ENCODE measurements around the gene MACF1.
"Not testable (repeated sequence)": the region's sequence is repeated elsewhere in the genome, so short reads cannot be mapped to it uniquely, and the experiment has no call there.

The MACF1 gene

DNA sequence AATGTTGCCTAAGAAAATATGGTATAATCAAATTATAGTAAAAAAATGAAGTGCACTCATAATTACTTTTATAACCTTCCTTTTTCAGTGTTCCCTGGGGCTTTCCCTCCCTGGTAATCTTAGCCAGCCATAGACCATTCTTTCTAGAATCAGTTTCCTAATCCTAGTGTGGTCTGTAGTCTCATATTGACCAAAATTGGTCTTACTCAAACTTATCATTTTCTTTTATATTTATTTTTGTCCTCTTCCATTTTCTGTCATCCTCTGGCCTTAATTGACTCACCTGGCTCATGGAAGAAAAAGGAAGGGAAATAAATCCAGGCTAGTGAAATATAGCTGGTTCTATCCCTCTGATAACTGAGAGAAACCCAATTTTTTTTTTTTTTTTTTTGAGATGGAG, 216.0 kb downstream of the MACF1 start:
- no peak for DNase-seq (ENCODE audit: low read depth in 2 of 2)

DNA sequence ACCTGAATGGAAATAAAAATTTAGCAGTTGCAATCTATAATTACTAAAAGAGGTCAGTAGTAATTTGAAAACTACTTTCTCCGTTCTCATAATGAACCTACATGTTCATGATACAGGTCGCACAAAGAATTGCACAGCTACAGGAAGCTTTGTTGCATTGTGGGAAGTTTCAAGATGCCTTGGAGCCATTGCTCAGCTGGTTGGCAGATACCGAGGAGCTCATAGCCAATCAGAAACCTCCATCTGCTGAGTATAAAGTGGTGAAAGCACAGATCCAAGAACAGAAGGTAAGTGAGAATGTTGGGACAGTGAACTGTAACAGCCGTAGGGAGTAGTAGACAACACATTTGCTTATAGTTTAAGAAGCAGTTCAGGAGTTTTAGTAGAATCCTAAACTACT, 218.1 kb downstream of the MACF1 start:
- DNase-seq (ENCODE audit: low read depth in 2 of 2): no peak

DNA sequence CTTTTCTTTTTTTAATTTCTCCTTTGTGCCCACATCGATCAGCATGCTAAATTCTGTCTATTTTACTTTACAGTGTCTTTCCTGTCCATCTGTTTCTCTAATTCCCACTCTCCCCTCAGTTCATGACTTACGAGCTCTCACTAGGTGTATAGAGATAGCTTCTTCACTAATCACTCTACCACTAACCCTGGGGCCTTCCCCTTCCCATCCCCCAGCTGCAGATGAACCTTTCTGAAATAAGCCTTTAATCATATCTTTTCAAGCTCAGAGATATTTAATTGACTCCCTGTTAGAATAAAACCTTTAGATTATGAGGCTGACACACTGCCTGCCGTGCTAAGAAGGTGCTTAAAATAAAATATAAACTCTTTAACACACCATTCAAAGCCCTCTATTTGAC, 220.7 kb downstream of the MACF1 start:
- no peak for DNase-seq (ENCODE audit: low read depth in 2 of 2)

- no peak for DNase-seq (ENCODE audit: low read depth in 2 of 2)
These were observed 221.1 kb downstream of the MACF1 start for GRCh38 chr1:39425634-39426033.

DNA sequence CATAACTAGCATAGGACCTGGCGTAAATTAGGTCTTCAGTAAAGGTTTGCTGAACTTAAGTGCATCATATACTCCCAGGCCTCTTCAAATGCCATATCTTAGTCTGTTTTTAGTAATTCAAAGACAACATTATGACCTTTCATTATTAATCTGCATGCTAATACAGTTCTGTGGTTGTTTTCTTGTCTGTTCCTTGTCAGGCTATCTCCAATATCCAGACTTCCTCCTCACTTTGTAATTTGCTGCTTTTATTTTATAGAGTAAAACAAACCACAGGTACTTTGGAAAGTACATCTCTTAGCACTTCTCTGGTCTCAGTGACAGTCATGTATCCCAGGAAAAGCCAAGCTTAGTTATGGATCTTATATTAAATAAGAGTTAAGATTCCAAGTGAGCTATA, 221.9 kb downstream of the MACF1 start:
- no peak for DNase-seq (ENCODE audit: low read depth in 2 of 2)

DNA sequence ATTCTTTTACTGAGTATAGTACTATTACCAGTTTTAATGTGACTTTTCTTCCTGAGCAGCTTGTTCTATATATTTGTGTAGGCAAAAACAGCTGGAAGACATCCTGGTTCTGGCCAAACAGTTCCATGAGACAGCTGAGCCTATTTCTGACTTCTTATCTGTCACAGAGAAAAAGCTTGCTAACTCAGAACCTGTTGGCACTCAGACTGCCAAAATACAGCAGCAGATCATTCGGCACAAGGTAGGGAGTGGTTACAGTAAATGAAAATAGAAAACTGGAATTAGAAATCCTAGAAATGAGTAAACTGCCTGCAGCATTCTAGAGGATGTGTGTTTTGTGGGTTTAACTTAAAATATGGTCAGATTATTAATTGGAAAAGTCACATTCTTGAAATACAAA, 222.9 kb downstream of the MACF1 start:
- DNase-seq (ENCODE audit: low read depth in 2 of 2): no peak

GRCh38 chr1:39427912-39428311, 223.4 kb downstream of the MACF1 start:
- DNase-seq (ENCODE audit: low read depth in 2 of 2): no peak

GRCh38 chr1:39431927-39432326, 227.4 kb downstream of the MACF1 start:
- no peak for DNase-seq (ENCODE audit: low read depth in 2 of 2)

DNA sequence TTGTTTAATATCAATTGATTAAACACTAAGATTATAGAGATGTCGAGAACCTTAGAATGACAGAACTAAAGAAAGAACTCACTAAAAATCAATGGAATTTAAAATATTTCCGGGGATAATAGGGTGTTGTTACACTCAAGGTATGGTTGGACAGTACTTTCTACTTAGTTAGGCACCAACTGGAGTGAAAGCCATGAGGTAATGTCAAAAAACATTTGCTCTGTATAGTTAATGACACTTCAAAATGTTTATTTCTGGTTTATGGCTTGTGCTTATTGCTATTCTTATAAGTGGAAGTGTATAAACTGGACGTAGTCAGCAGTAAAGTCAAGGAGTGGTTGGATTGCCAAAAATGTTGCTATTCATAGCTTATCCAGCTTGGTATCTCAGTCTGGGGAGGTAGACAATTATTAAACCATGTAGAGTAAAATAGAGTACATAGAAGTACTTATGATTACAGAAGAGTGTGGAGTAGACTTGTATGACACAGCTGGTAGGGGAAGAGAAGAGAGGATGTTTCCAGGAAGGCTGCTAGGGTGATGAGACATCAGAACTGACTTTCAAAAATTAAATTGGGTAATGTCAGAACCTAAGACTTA, 230.4 kb downstream of the MACF1 start:
- no peak for DNase-seq (ENCODE audit: low read depth in 2 of 2)

DNA sequence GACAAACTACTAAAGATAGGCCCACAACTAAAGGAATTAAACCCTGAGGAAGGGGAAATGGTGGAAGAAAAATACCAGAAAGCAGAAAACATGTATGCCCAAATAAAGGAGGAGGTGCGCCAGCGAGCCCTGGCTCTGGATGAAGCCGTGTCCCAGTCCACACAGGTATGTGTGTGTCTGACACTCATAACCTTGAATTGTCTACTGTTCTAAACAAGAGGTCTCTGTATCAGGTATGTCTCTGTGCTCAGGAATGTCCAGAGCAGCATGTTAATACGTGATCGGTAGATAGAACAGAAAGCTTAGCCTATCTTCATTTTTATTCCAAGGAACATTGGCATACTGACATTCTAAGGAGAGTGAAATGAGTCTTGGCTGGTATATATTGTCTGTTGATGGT, 231.1 kb downstream of the MACF1 start:
- DNase-seq (ENCODE audit: low read depth in 2 of 2): no peak

DNA sequence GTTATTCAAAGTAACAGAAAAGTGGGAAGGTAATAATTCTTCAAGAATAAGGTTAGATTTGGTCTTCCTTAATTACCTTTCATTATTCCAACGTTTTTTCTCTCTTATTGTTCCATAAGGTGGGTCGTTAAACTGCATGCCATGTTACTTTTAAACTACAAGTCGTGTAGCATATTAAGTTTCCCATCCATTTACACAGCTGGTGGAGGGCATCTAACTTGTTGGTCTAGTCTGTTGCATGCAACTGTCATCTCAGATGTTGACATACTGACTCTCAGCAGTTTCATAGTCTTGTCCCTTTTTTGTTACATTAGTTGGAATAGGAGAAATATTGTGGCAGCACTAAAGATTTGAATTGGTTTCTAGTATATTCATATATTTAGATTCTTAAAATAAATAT, 232.3 kb downstream of the MACF1 start:
- no peak for DNase-seq (ENCODE audit: low read depth in 2 of 2)

DNA sequence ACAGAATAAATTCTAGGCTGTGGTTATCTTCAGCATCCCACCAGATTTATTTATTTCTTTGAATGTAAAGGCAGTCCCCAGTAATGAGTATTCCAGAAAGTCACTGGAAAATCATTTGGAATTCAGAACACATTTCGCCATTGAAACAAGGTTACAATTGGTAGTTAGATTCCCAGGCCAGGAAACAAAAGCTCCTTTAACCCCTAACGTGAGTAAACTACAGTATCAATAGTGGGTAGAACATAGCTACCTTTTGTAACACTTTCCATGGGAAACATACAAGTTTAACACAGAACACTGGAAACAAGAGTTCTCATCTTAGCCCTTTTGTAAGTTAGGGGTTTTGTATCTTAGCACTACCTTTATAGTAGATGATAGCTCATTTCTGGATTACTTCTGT, 233.5 kb downstream of the MACF1 start:
- DNase-seq (ENCODE audit: low read depth in 2 of 2): no peak

DNA sequence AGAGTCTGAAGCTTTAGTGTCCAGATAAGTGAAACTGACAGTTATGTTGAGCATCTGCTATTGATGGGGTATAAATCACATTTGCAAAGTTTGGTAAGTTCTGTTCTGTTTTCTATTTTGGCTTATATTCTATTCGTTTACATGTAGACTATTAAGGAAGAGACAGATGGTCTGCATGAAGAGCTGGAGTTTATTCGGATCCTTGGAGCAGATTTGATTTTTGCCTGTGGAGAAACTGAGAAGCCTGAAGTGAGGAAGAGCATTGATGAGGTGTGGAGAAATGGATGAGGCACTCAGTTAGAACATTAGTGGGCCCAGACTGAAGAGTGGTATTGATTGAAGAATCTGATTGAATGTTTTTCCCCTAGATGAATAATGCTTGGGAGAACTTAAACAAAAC, 236.4 kb downstream of the MACF1 start:
- DNase-seq (ENCODE audit: low read depth in 2 of 2): no peak

GRCh38 chr1:39441797-39442196, 237.3 kb downstream of the MACF1 start:
- DNase-seq (ENCODE audit: low read depth in 2 of 2): no peak

DNA sequence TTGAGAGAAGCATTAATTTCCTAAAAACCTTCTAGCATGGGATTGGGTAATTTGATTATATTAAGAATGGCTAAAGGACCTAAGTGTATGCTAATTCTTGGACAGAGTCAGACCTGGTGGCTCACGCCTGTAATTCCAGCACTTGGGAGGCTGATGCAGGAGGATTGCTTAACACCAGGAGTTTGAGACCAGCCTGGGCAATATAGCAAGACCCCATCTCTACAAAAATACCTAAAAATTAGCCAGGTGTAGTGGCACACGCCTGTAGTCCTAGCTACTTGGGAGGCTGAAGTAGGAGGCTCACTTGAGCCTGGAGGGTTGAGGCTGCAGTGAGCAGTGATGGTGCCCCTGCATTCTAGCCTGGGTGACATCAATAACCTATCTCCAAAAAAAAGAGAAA, 241.1 kb downstream of the MACF1 start:
- DNase-seq (ENCODE audit: low read depth in 2 of 2): no peak

DNA sequence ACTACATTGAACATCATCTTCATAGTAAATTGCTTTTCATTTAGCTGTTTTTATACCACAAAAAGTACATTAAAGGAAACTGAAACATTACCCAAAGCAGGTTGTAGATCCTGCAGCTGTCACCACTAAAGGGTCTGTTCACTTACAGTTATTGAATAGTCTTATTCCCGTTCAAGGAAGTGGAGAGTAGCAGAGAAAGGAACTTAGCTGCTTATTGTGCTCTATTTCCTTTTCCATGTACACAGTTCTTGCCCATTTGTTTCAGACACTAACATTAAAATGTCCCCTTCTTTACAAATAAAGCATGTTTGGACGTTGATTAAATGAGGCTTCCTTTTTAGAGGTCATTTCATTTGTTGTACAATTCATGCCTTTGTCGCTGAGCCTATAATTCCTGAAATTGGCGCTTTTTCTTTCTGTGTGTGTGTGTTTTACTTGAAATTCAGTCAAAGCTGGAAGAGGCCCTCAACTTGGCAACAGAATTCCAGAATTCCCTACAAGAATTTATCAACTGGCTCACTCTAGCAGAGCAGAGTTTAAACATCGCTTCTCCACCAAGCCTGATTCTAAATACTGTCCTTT, 242.6 kb downstream of the MACF1 start:
- DNase-seq (ENCODE audit: low read depth in 2 of 2): no peak

- DNase-seq (ENCODE audit: low read depth in 2 of 2): not testable (repeated sequence)
These were observed 245.5 kb downstream of the MACF1 start for GRCh38 chr1:39450041-39450440.

- DNase-seq (ENCODE audit: low read depth in 2 of 2): no peak
These were observed 246.6 kb downstream of the MACF1 start for GRCh38 chr1:39450956-39451606.

DNA sequence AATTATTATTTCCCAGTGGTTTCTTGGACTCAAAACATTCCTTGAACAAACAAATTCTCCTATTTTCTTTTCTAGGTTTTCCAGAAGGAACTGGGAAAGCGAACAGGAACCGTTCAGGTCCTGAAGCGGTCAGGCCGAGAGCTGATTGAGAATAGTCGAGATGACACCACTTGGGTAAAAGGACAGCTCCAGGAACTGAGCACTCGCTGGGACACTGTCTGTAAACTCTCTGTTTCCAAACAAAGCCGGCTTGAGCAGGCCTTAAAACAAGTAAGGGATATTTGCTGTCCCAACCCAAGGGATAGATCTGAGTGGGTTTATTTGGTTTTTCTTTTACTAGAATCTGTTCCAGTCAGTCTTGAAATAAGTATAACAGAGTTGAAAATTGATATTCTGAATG, 247.6 kb downstream of the MACF1 start:
- no peak for DNase-seq (ENCODE audit: low read depth in 2 of 2)

GRCh38 chr1:39452540-39452939, 248.0 kb downstream of the MACF1 start:
- no peak for DNase-seq (ENCODE audit: low read depth in 2 of 2)

DNA sequence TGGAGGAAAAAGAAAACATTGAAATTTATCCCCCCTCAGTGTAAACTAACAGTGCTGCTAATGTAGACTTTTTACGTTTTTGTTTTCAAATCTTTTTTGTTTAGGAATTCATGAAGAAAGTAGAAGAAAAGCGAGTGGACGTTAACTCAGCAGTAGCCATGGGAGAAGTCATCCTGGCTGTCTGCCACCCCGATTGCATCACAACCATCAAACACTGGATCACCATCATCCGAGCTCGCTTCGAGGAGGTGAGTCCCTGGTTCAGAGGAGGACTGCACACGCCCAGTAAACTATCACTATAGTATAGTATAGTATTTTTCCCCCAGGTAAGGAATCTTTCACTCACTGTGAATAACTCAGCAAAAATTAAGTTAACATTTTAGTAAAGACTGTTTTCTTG, 249.1 kb downstream of the MACF1 start:
- DNase-seq (ENCODE audit: low read depth in 2 of 2): no peak

DNA sequence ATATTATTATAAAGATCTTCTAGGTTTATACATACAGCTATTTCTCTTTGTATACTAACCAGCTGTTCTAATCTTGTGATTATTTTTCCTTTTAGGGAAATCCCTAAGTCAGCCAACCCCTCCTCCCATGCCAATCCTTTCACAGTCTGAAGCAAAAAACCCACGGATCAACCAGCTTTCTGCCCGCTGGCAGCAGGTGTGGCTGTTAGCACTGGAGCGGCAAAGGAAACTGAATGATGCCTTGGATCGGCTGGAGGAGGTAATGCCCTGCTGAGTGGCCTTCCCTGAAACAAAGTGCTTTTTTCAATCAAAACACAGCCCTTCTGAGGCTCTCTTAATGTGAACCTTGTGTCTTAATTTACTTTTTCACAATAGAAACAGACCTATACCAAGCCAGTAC, 254.5 kb downstream of the MACF1 start:
- DNase-seq (ENCODE audit: low read depth in 2 of 2): no peak

DNA sequence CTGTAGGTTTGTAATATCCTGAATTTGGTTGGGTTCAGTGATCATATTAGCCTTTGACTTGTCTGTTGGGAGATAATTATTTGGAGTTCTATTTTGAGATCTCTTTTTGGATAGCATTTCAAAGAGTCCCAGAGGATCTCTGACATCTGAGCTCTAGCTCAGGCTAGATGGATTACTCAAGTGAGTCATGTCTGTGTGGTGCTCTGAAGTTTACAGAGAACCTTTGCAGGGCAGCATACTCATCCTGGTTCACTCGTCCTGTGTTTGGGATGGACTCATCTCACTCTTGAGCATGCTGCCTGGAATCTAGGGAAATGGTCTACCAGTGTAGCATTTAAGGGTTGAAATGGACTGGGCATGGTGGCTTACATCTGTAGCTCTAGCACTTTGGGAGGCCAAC, 257.6 kb downstream of the MACF1 start:
- no peak for DNase-seq (ENCODE audit: low read depth in 2 of 2)

Data from activated CD8-positive, alpha-beta memory T cell treated with anti-CD3 and anti-CD28 coated beads for 4 hours (primary cell).